Measurements from ENCODE around the gene PRMT1.
A peak's percentile ranks its signal among the peaks of the same experiment; 100 is the strongest.
"Not testable (repeated sequence)": the region's sequence is repeated elsewhere in the genome, so short reads cannot be mapped to it uniquely, and the experiment has no call there.

Gene PRMT1

DNA sequence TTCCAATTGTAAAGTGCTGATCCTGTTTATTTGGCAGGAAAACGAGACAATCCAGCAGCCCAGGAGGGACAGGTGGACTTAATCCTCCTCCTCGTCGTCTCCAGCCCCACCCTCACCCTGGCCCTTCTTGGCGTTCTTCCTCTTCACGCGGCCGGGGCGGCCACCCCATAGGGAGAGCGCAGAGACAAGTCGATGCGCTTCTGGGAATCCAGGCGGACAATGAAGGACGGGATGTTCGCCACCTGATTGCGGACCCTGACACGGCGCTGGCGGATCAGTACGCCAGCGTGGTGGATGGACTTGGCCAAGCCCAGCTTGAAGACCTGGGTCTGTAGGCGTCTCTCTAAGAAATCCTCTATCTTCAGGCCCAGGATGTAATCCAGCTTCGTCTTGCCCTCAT is 42.3 kb downstream of the PRMT1 start:
- not testable (repeated sequence) for DNase-seq (ENCODE audit: low read depth)

DNA sequence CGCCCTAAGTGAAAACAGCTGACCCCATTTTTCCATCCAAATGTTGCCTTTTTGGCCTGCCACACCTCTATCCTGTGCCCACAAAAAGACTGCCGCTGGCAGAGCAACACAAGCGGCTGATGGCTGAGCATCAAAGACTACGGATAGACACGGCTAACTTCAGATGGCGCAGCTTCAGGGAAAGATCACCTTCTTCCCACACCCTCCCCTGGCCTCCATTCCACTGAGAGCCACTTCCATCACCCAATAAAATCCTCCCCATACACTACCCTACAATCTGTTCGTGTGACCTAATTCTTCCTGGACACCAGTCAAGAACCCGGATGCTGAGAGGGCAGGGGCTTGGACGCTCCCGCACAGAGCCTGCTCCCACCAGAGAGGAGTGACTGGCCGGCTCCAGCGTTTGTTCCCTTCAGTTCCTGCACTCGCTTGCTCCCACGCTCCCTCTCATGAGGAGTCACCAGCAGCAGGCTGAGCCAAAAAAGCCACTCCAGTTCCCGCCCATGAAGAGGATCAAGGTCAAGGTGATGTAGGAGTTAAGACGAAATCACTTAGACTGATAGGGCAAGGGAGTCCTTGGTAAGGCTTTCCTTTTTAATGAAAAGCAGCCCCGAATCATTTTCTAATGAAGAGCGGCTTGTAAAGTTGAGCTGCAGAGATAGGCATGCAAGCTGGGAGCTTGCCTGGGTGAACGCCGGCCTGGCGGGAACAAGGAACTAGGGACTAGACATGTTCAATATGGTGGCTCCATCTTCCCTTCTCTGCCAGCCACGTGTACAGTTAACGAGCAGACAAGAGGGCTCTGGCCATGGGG is 50.4 kb downstream of the PRMT1 start:
- DNase-seq (ENCODE audit: low read depth) = peak; percentile 14

GRCh38 chr19:49730166-49730565 is 53.1 kb downstream of the PRMT1 start:
- DNase-seq (ENCODE audit: low read depth) = no peak
